GM21515 (cell line): ENCODE data around the gene FAF1.

Experiments
- ATAC-seq: cut with Tn5 transposase; IDR thresholded peaks from one replicate; pipeline ENCODE4 v1.9.1; 2021; ENCODE audit not compliant: unreplicated experiment

The FAF1 gene

DNA sequence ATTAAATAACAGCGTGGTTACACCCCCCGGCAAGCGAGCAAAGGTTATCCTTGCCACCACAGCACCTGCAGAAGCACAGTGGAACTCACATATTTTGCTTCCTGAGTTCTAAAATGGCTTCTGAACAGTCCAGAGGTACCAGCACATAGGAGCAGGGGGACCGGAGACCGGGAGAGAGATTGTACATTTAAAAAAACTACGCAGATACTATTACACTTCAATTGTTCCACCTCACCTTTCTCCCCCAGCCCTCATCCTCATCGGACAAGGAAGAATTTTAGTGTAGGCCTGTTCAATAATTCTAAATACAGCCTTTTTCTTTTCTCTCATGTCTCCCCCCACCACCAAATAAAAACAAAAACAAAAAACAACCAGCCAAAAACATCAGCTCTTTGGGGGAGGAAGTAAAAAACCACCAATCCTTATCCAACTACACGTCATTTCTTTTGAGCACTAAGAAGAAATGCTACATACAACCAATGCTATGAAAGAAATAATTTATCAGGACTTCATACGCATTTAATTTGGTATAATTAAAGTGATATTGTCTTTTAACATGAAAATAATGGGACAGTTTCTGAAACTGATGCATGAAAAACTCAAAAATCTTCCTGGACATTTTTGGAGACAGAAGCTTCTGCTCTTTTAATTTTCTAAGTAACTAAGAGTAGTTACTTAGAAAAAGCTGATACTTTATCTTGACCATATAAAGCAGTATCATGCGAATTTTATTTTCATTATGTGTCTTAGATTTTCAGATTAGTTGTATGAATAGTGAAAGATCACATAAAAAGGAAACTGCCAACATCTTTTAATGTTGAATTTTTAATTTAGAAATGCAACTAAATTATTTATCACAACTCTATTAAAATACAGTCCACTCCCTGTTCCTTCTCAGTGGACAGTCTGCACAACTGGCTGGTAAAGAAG is 19.1 kb upstream of the FAF1 start:
- ATAC-seq: no peak

DNA sequence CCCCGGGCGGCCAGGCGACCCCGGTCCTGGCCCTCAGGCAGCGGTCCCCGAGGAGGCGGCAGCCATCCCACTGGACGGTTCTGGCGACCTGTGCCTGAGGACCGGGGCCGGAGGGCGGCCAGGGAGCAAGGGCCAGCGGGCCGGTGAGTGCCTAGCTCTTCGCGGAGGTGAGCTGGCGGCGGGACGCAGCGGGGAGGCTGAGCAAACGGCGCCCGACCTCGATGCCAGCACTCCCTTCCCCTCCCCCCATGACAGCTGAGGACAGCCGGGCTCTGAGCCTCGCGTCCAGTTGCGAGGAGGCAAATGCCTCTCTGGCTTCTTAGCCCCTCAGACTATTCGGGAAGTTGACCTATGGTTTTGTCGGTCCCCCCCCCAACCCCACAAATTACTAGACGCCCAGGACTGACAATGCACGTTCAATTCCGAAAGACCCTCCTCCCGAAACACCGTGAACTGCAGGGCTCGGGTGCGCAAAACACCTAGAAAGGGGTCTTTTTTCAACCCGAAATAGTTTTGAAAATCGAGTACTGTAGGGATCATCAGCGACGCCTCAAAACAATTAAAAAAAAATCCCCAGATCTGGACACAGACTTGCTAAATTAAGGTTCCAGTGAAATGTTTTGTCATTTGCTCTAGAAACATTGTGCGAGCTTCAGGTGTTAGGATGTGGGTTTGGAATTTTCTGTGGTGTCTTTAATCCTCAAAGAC is 18.2 kb upstream of the FAF1 start:
- ATAC-seq: peak; percentile 27

DNA sequence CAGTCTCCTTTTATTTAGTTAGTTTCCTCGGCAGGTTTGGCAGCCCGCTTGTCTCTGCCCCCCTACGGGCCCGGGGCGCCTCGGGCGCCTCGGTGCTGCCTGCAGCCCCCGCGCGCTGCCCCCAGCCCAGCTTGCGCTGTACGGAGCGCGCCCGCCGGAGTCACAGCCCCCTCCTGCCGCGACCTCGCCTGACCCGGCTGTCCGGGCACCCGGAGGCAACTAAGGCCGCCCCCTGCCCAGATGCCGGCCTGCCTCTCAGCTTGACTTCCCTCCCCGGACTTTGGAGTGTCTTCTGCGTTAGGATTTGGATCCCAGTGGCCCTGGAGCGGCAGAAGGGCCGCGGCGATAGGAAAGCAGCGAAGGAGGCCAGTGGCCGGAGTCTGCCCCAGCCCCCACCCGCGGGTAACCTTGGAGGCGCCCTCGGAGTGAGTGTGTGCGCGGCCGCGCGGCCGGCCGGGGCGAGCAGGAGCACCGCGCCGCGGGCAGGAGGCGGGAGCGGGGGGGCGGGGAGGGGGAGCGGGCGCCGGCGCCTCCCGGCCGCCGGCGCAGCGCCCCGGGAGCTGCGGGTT is 17.6 kb upstream of the FAF1 start:
- ATAC-seq: peak; percentile 45

DNA sequence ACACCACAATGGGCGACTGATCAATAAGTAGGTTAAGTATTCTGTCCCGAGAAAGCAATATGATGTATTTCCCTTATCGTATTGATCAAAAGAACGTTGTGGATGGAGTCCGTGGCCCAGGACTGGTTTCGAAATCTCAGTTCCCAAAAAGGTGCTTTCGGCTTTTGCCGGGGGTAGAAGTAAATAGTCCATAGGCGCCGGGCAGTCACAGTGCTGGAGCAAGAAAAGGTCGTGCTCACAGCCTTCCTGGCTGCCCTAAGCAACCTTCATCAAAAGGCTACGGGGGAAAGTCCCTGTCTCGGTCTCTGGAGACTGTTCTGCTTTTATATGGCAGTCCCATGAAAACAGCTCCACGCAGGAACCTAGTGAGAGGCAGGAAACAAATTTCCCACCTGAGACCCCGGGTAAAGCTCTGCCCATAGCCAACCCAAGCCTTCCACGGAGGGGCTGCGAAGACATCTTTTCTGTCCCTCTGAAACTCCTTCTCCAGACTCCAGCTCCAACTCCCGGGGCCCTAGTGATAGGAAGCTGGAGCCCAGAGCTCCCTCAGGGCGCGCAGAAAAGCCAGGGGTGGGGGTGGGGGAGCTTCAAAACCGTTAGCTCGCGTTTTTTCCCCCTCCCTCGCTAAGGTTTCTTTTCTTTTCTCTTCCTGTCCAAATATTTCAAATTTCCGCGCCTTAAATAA is 17.0 kb upstream of the FAF1 start:
- peak; percentile 67 for ATAC-seq

DNA sequence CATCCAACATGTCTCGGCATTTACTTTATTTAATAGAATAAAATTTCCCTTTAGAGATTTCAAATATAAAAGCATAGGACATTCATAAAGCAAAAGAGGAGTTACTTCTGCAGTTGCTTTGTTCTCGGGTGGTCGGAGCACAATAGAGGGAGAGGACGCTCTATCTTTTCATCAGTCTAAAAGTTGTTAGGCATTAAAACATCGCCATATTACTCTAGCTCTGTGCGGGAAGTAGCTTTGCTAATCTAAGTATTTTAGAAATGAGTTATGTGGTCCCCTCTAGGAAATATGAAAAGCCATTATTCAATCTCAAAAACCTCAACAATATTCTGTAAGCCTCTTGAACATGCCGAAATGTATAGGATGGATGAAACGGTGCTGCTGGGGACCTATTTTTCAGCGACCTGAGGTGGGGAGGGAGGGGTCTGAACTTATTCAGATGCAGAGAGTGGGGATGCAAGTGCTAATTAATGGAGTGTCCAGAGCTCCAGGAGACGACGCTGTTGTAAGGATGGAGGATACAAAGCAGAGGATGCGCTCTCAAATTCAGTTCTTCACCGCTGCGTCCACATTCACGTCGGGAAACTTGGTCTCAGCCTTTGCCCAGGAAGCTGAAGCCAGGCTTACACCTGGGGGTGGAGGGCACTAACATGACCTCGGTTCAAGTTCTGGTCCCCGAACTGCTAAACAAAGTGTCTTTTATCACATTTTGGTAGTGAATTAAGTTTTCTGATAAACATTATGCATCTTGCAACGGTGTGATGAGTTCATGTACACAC is 16.2 kb upstream of the FAF1 start:
- ATAC-seq: no peak

DNA sequence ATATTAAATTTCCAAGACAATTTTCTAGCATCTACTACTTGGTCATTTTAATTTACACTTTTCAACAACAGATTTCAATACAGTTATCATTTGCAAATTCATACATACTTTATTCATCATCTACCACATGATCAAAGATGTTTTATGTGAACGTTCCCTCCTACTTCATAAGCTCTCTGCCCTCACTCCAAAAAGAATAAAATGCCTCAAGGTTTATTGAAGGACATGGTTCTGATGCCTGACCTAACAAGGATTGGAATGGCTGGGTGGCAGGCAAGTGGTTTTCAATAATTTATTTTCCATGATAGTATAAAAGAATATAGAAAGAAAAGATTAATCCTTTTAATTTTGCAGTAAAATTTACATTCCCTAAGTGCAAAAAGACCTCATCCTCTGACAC is 15.4 kb upstream of the FAF1 start:
- no peak for ATAC-seq

DNA sequence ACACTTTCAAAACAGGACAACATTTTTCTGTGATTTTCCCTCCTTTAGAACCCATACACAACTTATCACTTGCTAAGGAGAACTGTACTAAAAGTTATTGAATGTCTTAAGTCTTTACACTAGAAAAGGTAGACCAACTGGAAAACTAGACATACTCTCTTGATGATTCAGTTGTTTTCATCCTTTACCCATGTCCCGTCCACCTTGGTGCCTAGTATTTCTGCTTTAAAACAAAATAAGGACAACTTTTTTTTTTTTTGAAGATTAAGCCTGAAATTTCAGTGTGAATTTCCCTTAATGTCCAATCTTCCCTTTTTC is 14.5 kb upstream of the FAF1 start:
- no peak for ATAC-seq

DNA sequence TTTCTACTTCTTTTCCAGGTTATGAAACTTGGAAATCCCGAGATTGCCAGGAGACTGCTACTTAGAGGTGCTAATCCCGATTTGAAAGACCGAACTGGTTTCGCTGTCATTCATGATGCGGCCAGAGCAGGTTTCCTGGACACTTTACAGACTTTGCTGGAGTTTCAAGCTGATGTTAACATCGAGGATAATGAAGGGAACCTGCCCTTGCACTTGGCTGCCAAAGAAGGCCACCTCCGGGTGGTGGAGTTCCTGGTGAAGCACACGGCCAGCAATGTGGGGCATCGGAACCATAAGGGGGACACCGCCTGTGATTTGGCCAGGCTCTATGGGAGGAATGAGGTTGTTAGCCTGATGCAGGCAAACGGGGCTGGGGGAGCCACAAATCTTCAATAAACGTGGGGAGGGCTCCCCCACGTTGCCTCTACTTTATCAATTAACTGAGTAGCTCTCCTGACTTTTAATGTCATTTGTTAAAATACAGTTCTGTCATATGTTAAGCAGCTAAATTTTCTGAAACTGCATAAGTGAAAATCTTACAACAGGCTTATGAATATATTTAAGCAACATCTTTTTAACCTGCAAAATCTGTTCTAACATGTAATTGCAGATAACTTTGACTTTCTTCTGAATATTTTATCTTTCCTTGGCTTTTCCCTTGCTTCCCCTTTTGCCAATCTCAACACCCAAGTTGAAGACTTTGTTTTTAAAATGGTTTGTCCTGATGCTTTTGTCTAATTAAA is 14.0 kb upstream of the FAF1 start:
- no peak for ATAC-seq

DNA sequence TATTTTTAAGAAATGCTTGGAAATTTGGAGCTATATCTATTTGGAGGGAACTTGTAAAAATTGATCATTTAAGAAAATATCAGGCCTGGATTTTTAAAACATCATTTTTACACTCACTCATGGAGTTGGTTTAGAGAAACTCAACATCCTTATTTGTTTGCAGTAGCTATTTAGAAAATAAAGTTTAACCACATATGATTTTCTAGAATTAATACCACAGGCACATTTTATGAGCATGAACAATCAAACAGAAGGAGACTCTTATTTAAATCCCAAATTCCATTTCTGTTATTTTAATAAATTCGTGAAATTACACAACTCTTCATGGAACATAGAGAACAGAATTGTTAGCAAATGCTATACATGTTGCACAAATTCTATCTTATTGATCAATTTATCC is 13.2 kb upstream of the FAF1 start:
- no peak for ATAC-seq

DNA sequence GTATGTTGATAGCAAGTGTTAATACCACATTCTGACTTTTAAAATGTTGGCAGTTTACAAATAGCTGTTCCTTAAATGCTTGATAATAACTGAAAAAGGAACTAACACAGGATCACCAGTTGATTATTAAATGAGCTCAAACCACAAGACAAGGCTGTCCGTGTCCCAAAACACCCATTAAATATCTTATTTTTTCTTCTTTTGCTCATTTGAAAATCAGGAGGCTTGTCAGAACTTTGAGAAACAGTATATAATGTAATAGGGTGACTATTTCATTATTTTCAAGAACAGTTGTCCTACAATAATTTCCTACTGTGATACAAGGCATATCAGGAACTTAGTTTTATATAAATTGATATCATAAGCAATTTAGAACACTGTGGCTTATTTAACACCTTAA is 12.7 kb upstream of the FAF1 start:
- no peak for ATAC-seq

DNA sequence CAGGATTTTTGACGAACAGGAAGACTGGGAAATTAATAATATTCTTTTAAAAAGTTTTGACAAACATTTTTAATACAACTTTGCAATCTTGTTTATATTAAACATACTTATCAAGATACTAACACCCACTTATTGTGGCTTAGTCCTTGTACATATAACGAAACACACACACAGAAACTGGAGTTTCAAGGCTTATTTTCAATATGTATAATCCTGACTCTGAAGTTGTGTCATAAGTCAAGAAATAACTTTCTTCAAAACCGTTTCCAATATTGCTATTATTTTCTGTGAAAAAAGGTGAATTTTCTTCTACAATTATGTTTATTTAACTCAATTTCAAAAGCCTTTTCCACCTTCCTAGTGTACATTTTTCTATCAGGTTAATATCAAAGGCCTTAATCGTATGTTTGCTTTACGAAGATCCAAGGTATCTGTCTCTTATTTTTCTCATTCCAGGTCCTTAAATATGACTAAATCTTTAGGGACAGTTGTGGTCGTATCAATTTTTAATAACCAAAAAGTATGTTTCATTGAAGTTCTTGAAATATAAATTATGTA is 11.8 kb upstream of the FAF1 start:
- no peak for ATAC-seq

DNA sequence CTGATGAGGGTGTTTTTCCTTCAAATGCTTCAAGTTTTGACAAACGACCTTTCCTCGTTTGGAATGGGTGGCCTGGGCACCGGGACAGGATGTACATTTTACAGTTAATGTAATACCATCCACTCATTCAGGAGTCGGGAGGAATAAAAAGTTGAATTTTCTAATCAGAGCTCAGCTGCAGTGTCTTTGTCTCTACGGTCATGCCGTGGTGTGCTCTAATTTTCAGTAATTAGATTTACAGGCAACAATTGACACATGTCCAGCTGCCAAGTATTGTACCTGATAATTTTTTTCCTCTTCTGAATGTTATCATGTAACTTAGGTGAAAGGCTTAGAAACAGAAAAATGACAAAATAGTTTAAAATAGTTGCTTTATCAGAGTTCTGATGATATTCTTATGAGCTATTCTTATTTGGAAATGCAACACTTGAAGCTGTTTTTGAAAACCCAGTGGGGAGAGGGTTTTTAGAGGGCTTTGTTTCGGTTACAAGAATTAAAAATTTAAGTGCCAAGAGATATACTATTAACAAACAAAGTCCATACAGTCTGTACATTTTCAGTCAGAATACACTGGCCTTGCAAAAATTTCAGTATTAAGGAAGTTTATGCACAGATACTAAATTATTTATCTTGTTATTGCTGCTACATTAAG is 11.0 kb upstream of the FAF1 start:
- ATAC-seq: no peak

DNA sequence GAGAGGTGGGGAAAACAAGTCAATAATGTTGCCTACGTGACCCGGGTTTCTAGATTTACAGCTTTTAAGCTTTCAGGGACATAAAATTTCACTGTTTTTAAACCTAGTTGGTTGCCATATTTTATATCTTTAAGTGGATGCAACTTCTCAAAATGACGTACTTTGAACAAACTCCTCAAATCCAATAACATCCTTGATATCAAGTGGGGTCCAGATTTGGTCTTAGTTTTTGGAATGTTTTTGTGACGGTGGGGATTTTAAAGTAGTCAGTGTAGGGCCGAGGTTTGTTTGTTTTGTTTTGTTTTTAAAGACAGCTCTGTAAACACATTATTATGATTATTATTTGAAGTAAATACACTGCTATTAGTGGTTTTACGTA is 10.4 kb upstream of the FAF1 start:
- no peak for ATAC-seq

DNA sequence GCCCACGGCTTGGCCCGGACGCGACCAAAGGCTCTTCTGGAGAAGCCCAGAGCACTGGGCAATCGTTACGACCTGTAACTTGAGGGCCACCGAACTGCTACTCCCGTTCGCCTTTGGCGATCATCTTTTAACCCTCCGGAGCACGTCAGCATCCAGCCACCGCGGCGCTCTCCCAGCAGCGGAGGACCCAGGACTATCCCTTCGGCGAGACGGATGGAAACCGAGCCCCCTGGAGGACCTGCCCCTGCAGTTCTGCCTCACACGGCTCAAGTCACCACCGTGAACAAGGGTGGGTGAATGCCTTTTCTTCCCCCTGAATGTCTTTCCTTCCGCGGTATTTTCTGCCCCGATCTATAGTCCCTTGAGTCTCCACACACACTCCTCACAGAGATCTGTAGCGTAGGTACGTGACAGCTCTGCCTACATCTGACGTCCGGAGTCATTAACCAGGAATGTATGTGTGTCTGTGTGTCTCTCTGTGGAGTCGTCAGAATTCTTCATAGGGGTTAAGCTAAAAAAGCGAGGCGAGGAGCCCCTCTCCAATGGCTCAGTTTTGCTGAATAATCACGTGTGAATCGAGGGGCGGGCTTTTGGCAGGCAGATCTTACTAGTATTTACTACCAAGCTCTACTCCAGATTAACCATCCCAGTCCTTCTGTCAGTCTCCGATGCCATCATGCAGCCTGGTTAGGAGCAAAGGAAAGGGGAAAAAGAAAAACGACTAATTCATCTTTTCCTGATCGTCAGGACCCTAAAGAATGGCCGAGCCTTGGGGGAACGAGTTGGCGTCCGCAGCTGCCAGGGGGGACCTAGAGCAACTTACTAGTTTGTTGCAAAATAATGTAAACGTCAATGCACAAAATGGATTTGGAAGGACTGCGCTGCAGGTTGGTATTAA is 9.8 kb upstream of the FAF1 start, which contains the start of gene CDKN2C:
CDKN2C (plus strand) TSS at position 635 of the 898 bp plus-strand sequence; CDS start at position 759, 124 bp downstream.
- peak; percentile 30 for ATAC-seq

DNA sequence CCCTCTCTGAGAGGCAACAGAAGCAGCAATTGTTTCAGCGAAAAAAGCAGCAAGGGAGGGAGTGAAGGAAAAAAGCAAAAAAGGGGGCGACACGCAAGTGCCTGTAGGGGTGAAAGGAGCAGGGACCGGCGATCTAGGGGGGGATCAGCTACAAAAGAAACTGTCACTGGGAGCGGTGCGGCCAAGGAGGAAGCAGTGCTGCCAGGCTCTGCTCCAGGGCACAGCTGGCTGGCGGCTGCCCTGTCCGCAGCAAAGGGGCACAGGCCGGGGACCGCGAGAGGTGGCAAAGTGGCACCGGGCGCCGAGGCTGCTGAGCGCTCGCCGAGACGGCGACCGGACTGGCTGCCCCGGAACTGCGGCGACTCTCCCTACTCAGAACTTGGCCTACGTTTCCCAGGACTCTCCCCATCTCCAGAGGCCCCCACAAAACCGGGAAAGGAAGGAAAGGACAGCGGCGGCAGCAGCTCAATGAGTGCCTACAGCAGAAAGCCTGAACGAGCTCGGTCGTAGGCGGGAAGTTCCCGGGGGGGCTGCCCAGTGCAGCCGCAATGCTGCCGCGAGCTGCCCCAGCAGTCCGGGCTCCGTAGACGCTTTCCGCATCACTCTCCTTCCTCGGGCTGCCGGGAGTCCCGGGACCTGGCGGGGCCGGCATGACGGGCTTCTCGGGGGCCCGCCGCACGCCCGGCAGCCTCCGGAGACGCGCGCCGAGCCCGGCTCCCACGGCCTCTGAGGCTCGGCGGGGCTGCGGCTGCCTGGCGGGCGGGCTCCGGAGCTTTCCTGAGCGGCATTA is 8.9 kb upstream of the FAF1 start:
- ATAC-seq: peak; percentile 19

DNA sequence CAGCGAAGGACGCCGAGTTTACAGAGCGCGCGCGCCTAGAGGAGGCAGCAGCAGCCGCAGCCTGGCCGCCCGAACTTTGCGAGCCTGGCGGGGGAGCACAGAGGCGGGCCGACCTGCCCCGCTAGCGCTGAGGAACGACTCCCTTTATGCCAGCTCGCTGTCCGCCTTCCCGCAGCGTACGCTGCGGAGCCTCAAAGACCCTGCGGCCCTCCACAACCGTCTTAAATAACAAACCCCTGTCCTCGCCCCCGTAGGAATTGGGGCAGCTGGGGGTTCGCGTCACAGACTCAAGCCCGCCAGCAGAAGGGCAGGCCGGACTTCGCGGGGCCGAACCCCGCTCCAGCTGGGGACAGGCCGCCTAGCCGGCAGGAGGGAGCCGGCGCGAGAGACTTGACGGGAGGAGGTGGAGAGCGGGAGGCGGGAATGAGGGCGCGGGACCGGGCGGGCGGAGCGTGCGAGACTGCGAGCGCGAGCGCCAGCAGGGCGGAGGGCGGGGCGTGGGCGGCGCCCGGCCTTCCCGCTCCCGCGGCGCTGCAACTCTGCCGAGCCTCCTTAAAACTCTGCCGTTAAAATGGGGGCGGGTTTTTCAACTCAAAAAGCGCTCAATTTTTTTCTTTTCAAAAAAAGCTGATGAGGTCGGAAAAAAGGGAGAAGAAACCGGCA is 8.2 kb upstream of the FAF1 start:
- peak; percentile 60 for ATAC-seq
